Measurements from ENCODE around the gene HUNK. TPM values are rescaled to one million over a fixed set of nuclear protein-coding genes. Genes with fewer than 3 reads are reported as not detected.

Gene HUNK
- total RNA-seq, 1 donor from 2014 or later = 2.8 TPM

GRCh38 chr21:31911138-31911907, 38.5 kb downstream of the HUNK start:
- no peak for DNase-seq (ENCODE audit: low read depth)
- no peak overlapping the region for H3K4me3 ChIP-seq (ENCODE audit: low read depth, low read length)
- TF ChIP-seq CTCF (conservative IDR thresholded peaks at IDR 0.05; ENCODE audit: low read depth, low read length) = no peak

GRCh38 chr21:31912501-31912900, 39.7 kb downstream of the HUNK start:
- no peak for DNase-seq (ENCODE audit: low read depth)
- no peak for TF ChIP-seq CTCF (conservative IDR thresholded peaks at IDR 0.05; ENCODE audit: low read depth, low read length)
- no peak overlapping the region for H3K4me3 ChIP-seq (ENCODE audit: low read depth, low read length)

GRCh38 chr21:31913182-31913608, 40.4 kb downstream of the HUNK start:
- DNase-seq (ENCODE audit: low read depth) = no peak
- no peak for TF ChIP-seq CTCF (conservative IDR thresholded peaks at IDR 0.05; ENCODE audit: low read depth, low read length)
- no peak overlapping the region for H3K4me3 ChIP-seq (ENCODE audit: low read depth, low read length)

- DNase-seq (ENCODE audit: low read depth) = no peak
- H3K4me3 ChIP-seq (ENCODE audit: low read depth, low read length) = no peak overlapping the region
- TF ChIP-seq CTCF (conservative IDR thresholded peaks at IDR 0.05; ENCODE audit: low read depth, low read length) = no peak
Measured at GRCh38 chr21:31914472-31914871, 41.7 kb downstream of the HUNK start.

- DNase-seq (ENCODE audit: low read depth) = no peak
- no peak for TF ChIP-seq CTCF (conservative IDR thresholded peaks at IDR 0.05; ENCODE audit: low read depth, low read length)
Measured at GRCh38 chr21:31915566-31915965, 42.7 kb downstream of the HUNK start.

GRCh38 chr21:31917108-31917507, 44.3 kb downstream of the HUNK start:
- DNase-seq (ENCODE audit: low read depth) = peak; percentile 26
- no peak overlapping the region for H3K4me3 ChIP-seq (ENCODE audit: low read depth, low read length)
- no peak for TF ChIP-seq CTCF (conservative IDR thresholded peaks at IDR 0.05; ENCODE audit: low read depth, low read length)

More at GRCh38 chr21:31915566-31915965, 42.7 kb downstream of the HUNK start:
- H3K4me3 ChIP-seq (ENCODE audit: low read depth, low read length) = no peak overlapping the region

- no peak for DNase-seq (ENCODE audit: low read depth)
- peak; percentile 23 for TF ChIP-seq CTCF (conservative IDR thresholded peaks at IDR 0.05; ENCODE audit: low read depth, low read length)
- no peak overlapping the region for H3K4me3 ChIP-seq (ENCODE audit: low read depth, low read length)
Measured at GRCh38 chr21:31918250-31918775, 45.5 kb downstream of the HUNK start.

Measured in epithelial cell of proximal tubule (primary cell).